Measurements from ENCODE around the gene UBE2S.

- no peak for TF ChIP-seq POLR2AphosphoS5 (IDR thresholded peaks at IDR 0.05; ENCODE audit: borderline replicate concordance, low read depth, low read length)
- TF ChIP-seq EZH2 (IDR thresholded peaks at IDR 0.05) = no peak
- no peak for TF ChIP-seq FOXP2 (optimal IDR thresholded peaks at IDR 0.05; ENCODE audit: control extremely low read depth, extremely low read length, insufficient read depth)
Observed at GRCh38 chr19:55454787-55455243, 47.2 kb upstream of the UBE2S start.
